Ishikawa (cell line): Measurements from ENCODE around the gene SYTL3.

Experiments
- REST ChIP-seq: IDR thresholded peaks from 2 replicates; pipeline ENCODE4 v1.6.1; 2012; ENCODE audit warnings: low read depth, mild to moderate bottlenecking
- TAF1 ChIP-seq: IDR thresholded peaks from 2 replicates; pipeline ENCODE4 v1.6.1; 2012; ENCODE audit warnings: low read depth, mild to moderate bottlenecking
- YY1 ChIP-seq: IDR thresholded peaks from 2 replicates; pipeline ENCODE4 v1.6.1; 2012; ENCODE audit warnings: low read depth

- TF ChIP-seq TAF1 (no peak), REST (no peak), YY1 (no peak)
These were observed 118.6 kb downstream of the SYTL3 start for GRCh38 chr6:158768436-158768835.
